HG02943 (cell line): Measurements from ENCODE around the gene AFF2.

ENCODE experiments used
- ATAC-seq: cut with Tn5 transposase; IDR thresholded peaks from one replicate; pipeline ENCODE4 v1.9.1; 2021; ENCODE audit warnings: mild to moderate bottlenecking, low read depth, moderate library complexity; ENCODE audit not compliant: unreplicated experiment

Gene AFF2

DNA sequence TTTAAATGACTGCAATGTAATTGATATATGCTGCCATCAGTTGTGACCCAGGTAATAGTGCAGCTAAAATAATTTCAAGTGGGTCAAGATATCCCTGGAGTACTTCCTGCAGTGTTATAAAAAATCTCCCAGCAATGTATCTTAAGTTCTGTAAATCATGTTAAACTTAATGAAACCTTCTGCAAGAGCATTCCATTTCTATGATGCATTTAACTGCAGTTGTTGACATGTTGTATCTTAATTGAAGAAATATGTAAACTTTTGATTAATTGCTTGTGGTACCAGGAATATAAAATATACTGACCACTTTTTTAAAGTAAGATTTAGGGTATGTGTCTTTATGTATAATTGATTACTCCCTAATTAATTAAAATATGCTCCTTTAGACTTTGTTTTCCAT is 213.6 kb downstream of the AFF2 start:
- ATAC-seq: no peak

DNA sequence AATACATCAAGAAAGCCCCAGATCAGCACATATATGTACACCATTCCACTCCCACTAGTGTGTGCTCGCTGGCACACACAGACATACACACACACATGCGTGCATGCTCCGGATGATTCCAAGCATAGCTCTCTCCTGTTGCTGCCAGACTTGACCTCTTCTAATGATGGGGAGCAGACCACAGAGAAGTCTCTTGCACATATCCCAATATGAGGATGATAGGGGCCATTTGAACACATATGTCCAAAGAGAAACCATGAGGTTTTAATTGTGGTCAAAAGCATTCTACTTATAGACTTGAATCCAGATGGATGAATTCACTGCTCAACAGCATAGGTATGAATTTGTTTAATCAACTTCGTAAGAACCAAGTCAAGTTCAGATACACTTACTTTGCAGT is 214.9 kb downstream of the AFF2 start:
- no peak for ATAC-seq

DNA sequence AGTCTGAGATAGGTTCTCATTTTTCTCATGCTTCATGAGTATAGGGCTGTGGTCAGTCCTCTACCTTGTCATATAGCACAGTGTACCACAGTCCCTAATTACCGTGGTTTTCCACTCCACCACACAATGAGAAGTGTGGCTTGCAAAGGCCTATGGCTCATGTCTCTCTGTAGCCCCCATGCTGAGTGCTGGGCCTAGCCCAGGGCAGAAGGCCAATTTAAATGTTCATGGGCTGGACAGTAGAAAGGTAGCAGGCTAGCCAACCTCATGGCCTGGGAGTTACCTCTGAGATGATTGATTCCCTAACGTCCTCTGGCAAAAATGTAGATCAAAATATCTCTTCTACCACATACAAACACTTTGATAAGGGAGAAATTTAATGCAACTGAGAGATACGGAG is 222.5 kb downstream of the AFF2 start:
- no peak for ATAC-seq

DNA sequence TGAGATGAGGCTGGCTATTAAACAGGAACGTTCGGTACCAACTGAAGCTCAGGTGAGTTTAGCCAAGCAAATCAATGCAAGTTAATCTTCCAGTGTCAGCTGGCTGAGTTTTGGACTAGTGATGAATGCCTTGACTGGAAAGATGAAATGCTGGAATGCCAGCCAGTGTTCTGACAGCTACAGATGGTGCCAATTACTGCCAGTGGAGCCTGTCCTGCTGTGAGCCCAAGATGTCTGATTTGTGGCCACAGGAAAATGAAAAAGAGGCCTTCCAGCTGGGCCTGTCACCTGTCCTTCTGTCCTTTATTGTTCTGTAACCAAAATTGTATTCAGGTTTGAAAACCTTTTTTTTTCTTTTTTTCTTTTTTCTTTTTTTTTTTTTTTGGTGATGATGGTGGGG is 223.1 kb downstream of the AFF2 start:
- ATAC-seq: no peak

DNA sequence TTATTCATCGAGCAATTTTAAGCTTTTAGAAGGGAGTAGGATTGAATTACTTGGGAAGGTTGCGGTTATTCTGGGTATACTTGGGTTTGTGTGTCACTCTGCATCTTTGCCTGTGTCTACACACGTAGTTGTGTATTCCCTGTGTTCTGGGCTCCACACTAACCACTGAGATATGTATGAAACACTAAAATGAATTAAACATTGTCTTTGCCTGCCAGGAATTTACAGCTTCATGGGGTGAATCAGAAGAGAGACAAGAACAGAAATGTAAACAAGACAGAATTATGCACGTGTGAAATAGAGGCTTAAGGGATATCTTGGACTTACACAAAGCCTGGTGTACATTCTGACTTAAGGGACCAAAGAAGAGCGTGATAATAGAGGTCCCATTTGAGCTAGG is 228.5 kb downstream of the AFF2 start:
- ATAC-seq: no peak

DNA sequence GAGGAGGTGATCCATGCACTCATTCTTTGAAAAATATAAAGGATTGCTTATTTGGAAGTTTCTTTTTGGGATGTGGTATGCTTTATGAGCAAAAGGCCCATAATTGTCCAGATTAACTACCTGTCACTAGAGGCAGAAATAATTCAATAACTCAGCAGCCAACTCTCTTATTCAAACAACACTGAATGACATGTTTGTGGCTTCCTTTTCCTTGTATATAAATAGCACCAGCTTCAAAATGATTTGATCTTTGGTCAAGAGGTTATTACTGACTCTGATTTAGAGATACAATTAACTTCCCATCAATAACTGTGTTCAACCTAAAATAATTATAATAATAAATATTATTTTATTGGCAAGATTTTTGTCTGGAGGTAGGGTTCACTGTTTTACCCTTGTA is 232.3 kb downstream of the AFF2 start:
- ATAC-seq: no peak

DNA sequence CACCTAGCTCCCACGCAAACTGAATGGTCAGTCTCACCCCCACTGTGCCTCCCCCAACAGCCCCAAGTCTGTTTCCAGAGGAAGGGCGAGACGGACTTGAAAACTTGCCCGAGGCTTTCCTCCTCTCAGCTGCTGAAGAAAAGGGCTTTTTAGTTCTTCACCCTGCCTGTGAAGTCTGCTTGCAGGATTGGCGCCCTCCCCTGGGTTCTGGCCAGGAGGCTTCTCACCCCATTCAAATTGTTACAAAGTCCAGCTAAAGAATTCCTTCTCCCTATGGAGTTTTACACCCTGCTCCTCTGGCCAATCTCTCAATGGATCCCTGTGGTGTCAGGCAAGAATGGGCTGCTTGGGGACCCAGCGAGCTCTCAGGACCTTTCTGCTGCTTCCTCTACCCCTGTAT is 241.0 kb downstream of the AFF2 start:
- ATAC-seq: no peak

DNA sequence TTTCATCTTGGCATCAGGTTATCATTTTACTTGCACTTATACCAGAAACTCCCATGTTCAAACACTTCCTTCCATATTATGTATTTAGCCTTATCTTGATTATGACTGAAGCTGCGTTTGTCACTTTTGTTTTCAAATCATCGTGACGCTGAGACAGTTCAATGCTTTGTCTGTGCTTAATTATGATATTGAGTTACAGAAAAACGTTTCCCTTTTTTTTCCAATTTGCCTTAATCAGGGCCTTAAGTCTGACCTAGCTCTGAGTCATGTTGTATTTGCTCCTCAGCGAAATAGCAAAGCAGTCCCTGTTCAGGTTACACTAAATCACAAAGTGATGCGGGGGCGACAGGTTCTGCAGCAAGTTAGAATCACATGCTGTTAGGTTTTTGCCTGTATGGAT is 254.7 kb downstream of the AFF2 start:
- ATAC-seq: no peak

DNA sequence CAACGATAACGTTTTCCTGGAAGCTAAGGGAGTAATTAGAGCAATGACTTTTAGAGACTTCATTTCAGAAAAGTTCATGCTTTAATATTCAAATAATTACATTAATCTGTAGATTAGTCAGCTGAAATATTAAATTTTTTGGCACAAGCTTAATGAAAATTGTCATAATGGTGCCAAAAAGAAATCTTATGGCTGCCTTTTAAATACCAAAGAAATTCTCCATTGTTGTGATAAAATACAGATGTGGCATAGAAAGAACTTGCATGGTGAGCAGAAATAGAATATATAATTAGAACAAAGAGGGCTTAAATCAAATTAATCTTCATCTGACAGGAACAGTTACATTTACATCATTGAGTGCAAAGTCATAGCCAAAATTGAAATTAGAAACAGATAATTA is 263.5 kb downstream of the AFF2 start:
- no peak for ATAC-seq

DNA sequence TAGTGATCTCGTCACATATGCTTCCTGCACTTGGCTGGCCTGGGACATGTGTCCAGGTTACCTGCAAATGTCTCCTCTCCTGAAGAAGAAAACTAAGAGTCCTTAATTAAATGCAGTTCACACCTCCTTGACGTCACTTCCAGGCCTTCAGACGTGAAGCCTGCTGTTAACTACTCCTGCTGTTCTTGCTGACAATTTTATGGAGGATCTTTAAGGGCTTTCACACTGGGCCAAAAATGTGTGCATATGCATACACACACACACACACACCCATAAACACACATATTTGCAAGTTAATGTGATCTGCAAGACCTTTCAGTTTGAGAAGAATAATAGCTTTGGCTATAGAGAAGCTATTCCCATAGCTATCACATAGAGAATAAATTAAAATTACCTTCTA is 267.9 kb downstream of the AFF2 start:
- ATAC-seq: no peak

DNA sequence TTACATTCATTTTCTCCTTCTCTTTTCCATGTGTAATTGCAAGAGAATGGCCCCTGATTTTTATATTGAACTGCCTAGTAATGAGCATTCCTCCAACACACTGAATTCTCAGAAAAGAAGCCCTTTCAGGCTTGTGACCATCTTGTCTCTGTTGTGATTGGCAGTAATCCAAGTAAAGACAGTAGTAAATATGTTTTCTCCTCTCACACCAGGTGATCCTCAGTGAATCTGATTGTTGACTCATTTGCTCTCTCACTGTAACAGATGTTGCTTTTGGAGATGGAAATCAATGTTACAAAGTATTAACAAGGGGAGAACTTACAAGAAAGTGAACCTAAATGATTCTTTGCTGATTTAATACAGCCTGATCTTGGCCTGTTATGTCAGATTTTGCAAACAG is 271.0 kb downstream of the AFF2 start:
- no peak for ATAC-seq

DNA sequence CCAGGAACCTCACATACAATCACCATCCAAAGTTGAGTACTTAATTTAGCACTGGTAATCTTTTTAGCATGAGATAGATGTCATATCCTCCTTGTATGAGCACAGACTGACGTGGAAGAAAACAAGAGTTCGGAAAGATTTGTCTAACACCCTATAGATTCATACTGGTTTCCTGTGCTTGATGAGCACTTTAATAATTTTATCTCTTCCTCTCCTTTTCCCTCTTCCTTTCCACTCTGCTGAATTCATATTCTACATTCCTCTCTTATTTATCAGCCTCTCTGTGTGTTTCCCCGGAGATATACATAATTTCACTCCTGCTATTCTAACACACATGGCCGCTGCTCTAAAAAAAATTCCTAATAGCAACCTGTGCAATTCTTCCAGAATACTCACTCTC is 273.9 kb downstream of the AFF2 start:
- ATAC-seq: no peak

DNA sequence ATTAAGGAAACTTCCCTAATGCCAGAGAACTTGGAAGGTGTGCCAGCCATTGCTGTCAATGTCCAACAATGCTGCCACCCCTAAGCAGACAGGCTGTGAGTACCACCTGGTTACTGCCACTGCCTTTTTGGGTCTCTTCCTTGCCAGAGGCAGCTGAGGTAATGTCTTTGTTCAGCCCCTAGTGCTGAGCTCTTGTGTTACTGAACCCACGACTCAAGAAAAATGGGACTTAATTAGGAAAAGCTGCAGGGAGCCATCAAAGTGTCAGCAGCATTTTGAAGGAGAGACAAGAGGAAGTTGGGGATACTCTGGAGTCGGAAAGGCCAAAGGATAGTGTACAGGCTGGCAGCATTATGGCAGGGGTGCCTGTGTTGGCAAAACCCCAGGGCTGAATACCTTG is 283.7 kb downstream of the AFF2 start:
- ATAC-seq: no peak

DNA sequence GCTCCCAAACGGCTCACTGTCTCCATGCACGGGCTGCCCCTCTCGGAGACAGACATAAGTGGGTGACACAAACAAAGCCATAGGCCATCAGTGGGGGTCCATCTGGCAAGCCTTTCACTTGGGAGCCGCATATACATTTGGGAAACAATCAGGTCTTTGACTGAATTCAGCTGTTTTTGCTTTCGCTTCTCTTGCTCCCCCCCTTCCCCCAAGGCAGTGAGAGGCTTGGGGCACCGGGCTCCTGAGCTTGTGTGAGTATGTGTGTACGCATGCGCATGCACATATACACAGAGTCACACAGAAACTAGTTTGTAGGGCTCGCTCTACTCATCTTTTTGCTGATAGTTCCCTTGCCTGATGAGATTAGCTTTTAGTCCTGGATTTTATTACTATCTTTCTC is 284.4 kb downstream of the AFF2 start:
- no peak for ATAC-seq

DNA sequence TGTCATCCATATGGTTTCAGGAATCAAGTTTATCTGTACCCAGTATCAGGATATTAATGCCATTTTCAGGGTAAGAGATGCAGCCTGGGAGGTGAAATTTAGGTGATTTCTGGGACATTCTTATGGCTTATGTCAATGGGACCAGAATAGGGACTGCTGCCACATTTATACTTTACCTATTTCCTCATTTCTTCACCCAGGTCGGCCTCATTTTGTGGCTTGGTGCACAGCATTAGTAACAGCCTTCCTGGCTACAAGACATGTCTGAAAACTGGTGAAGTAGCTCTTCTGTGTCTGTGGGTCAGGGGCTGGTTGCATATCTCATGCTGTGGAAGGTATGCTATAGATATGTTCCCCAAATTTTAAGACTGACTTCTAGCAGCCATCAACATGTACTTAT is 284.8 kb downstream of the AFF2 start:
- ATAC-seq: no peak

DNA sequence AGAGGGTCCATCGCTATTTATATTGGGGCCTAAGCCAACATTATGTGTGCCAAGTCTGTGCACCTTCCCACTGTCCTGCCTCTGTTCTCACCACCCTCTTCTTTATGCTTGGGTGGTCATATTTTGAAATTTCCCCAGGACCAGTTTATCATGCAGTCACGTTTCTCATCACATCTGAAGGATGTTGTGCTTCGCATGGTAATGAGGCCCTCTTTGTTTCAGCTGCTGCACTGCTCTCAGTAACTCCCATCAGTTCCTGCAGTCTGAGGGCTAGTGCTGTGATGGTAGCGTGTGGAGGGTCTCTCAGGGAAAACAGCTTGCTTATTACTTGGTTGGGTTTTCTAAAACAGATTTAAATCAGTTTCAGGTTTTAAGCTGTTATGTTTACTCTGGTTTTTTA is 288.0 kb downstream of the AFF2 start:
- no peak for ATAC-seq

DNA sequence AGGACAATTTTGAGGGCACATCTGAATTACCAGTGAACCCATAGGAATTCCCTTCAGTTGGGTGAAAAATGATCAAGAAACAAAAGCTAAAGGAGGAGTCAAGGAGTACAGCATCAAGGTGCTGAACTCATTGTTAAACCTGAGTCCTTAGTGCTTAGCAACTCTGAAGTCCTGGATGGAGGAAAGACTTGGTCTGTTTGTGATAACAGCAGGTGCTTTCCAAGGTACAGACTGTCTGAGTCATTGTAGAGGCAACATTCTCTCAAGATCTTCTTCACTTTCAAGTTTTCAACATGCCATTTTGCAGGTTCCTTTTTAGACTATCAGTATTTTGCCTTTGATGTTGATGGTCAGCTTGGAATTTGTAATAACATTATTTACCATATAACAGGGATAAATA is 293.9 kb downstream of the AFF2 start:
- ATAC-seq: no peak

DNA sequence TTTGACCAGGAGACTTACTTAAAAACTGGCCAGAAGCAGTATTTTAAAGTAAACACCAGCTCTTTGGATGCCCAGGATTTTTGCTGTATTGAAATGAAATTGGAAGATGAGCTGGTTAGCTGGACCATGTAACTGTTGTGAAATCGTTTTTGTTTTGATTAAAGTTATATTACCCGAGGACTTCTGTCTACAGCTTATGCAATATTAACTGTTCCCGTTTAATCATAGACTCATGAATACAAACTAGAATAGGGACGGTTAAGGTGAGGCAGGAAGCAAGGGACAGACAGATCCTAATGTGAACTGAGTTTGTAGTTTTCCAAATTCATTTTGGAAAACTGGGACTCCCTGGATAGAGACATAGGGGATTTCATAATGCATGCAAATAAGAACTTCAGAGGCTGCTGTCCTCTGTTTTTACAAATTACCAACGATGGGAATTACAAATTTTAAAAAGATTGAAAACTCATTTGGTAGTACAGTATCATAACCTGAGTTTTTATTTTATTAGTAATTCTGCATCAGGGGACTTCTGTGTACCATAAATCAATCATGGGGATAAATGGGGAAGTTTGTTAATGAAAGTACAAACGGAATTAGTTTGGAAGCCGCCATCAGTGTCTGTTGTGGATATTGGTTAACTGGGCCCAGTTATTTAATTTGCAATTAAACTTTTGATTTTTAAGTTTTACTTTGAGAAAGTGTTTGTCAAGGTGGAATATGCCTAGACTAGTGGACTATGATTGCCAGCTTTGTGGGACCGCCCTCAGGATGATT is 304.4 kb downstream of the AFF2 start:
- no peak for ATAC-seq

DNA sequence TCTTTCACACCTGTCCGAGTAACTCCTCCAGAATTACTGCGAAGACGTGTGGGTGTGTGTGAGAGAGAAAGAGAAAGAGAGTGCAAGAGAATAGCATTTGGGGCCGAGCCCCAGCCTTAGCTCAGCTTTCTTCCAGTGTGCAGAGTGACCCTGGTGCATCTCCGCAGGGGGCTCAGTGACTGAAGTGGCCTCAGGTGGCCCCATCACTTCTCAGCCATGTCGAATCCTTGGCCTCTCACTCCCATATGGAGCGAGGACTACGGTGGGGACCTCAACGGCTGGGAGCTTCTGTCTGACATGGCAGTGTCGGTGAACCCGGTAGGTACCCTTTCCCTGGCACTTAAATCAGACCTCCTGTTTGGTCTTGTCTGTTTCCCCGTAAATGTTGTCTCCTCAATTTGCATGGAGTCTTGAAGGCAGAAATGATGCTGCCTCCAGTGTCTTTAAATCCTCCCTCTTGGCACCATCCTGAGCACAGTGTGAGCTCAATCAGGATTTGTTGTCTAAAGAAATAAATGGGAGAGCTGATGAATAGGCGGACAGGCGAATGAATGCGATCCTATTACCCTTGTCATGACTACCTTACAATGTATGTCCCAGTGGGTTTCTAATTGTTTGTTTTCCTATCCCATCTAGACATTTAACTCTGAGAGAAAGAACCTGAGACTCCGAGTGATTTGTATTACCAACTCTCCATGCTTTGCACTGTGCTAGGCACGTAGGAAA is 305.9 kb downstream of the AFF2 start:
- ATAC-seq: no peak

DNA sequence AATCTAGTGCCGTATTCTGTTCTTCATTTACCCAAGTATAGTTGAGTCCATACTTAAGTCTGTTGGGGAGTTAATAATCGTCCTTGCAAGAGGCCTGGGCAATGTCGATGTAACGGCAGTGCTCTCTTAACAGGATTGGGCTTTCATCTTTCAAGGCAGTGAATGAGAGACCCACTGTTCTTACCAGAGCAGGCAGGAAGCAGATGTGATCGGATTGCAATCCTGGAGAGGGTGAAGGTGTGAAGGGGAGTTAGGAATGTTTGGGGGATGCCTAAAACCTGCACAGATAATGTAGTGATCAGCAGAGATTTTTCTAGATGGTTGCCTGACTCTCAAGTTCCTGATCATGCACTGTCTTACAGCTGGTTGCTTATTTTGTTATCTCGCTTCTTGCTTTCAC is 308.4 kb downstream of the AFF2 start:
- ATAC-seq: no peak

DNA sequence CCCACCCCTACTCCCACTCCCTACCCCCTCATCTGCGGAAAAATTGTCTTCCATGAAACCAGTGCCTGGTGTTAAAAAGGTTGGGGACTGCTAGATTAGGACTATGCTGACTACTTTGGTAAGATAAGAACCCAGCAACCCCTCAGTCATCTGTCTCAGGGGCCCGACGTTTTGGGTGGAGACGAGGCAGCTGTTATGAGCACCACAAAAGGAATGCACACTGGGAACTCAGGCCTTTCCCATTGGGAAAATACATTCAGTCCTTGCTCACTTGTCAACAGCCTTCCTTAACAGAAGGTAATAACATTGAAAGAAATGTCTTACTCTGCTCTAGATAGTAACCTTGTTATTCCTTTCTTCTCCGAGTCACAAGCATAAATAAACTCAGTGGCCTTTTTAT is 310.8 kb downstream of the AFF2 start:
- no peak for ATAC-seq

DNA sequence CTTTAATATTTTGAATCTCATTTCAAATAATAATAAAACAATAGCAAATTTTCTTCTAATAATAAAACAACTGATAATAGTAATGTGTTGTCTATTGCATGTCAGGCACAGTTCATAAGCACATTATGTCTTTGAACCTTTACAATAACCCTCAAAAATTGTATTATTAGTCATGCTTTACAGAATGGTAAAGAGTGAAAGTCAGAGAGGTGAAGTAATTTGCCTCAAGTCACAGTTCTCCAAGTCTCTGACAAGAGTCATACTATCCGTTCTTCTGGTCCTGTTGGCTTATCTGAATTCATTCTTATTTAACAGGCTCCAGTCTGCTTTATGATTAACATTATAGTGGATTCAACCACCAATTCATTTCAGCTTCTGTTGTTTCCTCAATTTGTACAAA is 313.0 kb downstream of the AFF2 start:
- ATAC-seq: no peak
